GM18502 (cell line): ENCODE measurements around the gene CNPPD1.
"Not testable (repeated sequence)": the region's sequence is repeated elsewhere in the genome, so short reads cannot be mapped to it uniquely, and the experiment has no call there.

Source experiments
- ATAC-seq: cut with Tn5 transposase; IDR thresholded peaks from one replicate; pipeline ENCODE4 v1.9.1; 2021; ENCODE audit warnings: mild to moderate bottlenecking; ENCODE audit not compliant: unreplicated experiment, poor library complexity

Gene CNPPD1

GRCh38 chr2:219209236-219210195, 32.8 kb upstream of the CNPPD1 start:
- no peak for ATAC-seq

GRCh38 chr2:219207884-219208740, 31.4 kb upstream of the CNPPD1 start:
- no peak for ATAC-seq

GRCh38 chr2:219207134-219207883, 30.6 kb upstream of the CNPPD1 start:
- peak; percentile 1 for ATAC-seq

GRCh38 chr2:219206328-219207133, 29.8 kb upstream of the CNPPD1 start, which contains the start of gene ZFAND2B:
Gene ZFAND2B, plus strand, starts transcription at chr2:219206782. Its CDS starts 206 bp downstream, at chr2:219206988.
- peak; percentile 96 for ATAC-seq

- ATAC-seq = no peak
These were observed 29.2 kb upstream of the CNPPD1 start for GRCh38 chr2:219205981-219206327.

GRCh38 chr2:219205165-219205538, 28.4 kb upstream of the CNPPD1 start:
- no peak for ATAC-seq

GRCh38 chr2:219204425-219205164, 27.9 kb upstream of the CNPPD1 start:
- no peak for ATAC-seq

GRCh38 chr2:219201331-219201730, 24.6 kb upstream of the CNPPD1 start:
- ATAC-seq = not testable (repeated sequence)

GRCh38 chr2:219200502-219201326, 24.0 kb upstream of the CNPPD1 start:
- not testable (repeated sequence) for ATAC-seq

GRCh38 chr2:219199470-219200211, 22.9 kb upstream of the CNPPD1 start:
- ATAC-seq = no peak

- no peak for ATAC-seq
These were observed 22.2 kb upstream of the CNPPD1 start for GRCh38 chr2:219198974-219199373.

- no peak for ATAC-seq
These were observed 20.7 kb upstream of the CNPPD1 start for GRCh38 chr2:219197388-219197787.

GRCh38 chr2:219186754-219187456, 10.2 kb upstream of the CNPPD1 start:
- ATAC-seq = no peak

GRCh38 chr2:219184121-219184520, 7.4 kb upstream of the CNPPD1 start:
- ATAC-seq = no peak

- no peak for ATAC-seq
These were observed 6.5 kb upstream of the CNPPD1 start for GRCh38 chr2:219183151-219183772.
